Measurements from ENCODE around the gene SCUBE3. TPM values are rescaled to one million over a fixed set of nuclear protein-coding genes. Genes with fewer than 3 reads are reported as not detected.

SCUBE3 gene
- total RNA-seq, 3 donors from 2014 or later (not counting 1 experiment from before 2014, with no cell fraction given): 0.25 to 0.31 TPM; not detected in 1

DNA sequence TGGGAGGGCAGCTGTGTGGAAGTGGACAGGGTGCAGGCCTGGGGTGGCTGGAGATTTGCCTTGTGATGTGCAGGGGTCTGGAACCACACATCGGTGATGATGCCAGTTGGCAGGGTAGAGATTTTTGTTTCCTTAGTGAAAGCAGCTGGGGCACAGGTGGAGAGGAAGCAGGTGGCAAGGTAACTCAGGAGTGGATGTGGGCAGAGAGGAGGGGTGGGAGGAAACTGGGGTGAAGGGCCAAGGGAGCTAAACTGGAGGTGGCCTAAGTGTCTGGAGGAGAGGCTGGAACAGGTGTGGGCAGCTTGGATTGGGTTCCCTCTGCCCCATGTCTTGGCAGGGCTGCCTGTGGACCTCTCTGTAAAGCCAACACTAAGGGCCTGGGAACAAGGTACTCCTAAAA lies 4.7 kb upstream of the SCUBE3 start:
- H3K4me1 ChIP-seq (ENCODE audit: control insufficient read depth, insufficient read depth, low read length): peaks cover 8% of the 10 kb centered on the region
- Mint-ChIP-seq H3K4me1 (peaks cover 5 to 8% of the 10 kb centered on the region in 2 donors), H3K27me3 (ENCODE audit: low read depth in 2 of 2) (peaks cover 48 to 77% of the 10 kb centered on the region in 2 donors), H3K9me3 (no peaks in the 10 kb centered on the region), H3K27ac (no peak overlapping the region), H3K4me3 (no peak overlapping the region), H3K36me3 (no peaks in the 10 kb centered on the region)
- ATAC-seq (no peak), DNase-seq (no peak)
- H3K27me3 ChIP-seq (ENCODE audit: control insufficient read depth, insufficient read depth, low read length): peaks cover 15% of the 10 kb centered on the region
- intact Hi-C loops (cut with micrococcal nuclease): loop anchor here (10.0 kb wide), 1 partner anchor 744 kb away; the partner anchor contains the start of gene PACSIN1
- H3K4me3 ChIP-seq (ENCODE audit: low read length): no peak overlapping the region
- TF ChIP-seq, protein P1, sequence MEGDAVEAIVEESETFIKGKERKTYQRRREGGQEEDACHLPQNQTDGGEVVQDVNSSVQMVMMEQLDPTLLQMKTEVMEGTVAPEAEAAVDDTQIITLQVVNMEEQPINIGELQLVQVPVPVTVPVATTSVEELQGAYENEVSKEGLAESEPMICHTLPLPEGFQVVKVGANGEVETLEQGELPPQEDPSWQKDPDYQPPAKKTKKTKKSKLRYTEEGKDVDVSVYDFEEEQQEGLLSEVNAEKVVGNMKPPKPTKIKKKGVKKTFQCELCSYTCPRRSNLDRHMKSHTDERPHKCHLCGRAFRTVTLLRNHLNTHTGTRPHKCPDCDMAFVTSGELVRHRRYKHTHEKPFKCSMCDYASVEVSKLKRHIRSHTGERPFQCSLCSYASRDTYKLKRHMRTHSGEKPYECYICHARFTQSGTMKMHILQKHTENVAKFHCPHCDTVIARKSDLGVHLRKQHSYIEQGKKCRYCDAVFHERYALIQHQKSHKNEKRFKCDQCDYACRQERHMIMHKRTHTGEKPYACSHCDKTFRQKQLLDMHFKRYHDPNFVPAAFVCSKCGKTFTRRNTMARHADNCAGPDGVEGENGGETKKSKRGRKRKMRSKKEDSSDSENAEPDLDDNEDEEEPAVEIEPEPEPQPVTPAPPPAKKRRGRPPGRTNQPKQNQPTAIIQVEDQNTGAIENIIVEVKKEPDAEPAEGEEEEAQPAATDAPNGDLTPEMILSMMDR (IDR thresholded peaks at IDR 0.05): no peak
- H3K27ac ChIP-seq (ENCODE audit: low read length): no peak overlapping the region
- H3K9me3 ChIP-seq (ENCODE audit: control insufficient read depth, insufficient read depth, low read length): no peaks in the 10 kb centered on the region
- 3% methylated on average over 1 of the region's 1 CpG for whole genome bisulfite sequencing (ENCODE audit: insufficient coverage)
- no peaks in the 10 kb centered on the region for H3K36me3 ChIP-seq (ENCODE audit: control insufficient read depth, insufficient read depth, low read length)

- Mint-ChIP-seq H3K4me1 (peaks cover 5 to 8% of the 10 kb centered on the region in 2 donors), H3K27me3 (ENCODE audit: low read depth in 2 of 2) (peaks cover 43 to 73% of the 10 kb centered on the region in 2 donors), H3K9me3 (no peaks in the 10 kb centered on the region), H3K27ac (no peak overlapping the region), H3K36me3 (no peaks in the 10 kb centered on the region), H3K4me3 (no peak overlapping the region)
- Histone ChIP-seq H3K36me3 (ENCODE audit: control insufficient read depth, insufficient read depth, low read length) (no peaks in the 10 kb centered on the region), H3K4me3 (ENCODE audit: low read length) (no peak overlapping the region), H3K27me3 (ENCODE audit: control insufficient read depth, insufficient read depth, low read length) (peaks cover 20% of the 10 kb centered on the region), H3K9me3 (ENCODE audit: control insufficient read depth, insufficient read depth, low read length) (no peaks in the 10 kb centered on the region), H3K4me1 (ENCODE audit: control insufficient read depth, insufficient read depth, low read length) (peaks cover 13% of the 10 kb centered on the region), H3K27ac (ENCODE audit: low read length) (no peak overlapping the region)
- DNase-seq (no peak), ATAC-seq (no peak)
- WGBS (ENCODE audit: insufficient coverage): 78% methylated on average over 2 of the region's 2 CpGs
- TF ChIP-seq, protein P1 (IDR thresholded peaks at IDR 0.05): no peak
- intact Hi-C loops (cut with micrococcal nuclease): loop anchor here (10.0 kb wide), 1 partner anchor 745 kb away; the partner anchor contains the start of gene PACSIN1
Measured at GRCh38 chr6:35209622-35210247, 4.0 kb upstream of the SCUBE3 start.

- ATAC-seq: no peak
- Mint-ChIP-seq H3K9me3 (no peaks in the 10 kb centered on the region), H3K27ac (no peak overlapping the region), H3K36me3 (no peaks in the 10 kb centered on the region), H3K4me3 (peak overlapping the region; percentile 80), H3K27me3 (ENCODE audit: low read depth in 2 of 2) (peaks cover 59 to 78% of the 10 kb centered on the region in 2 donors), H3K4me1 (peaks cover 5 to 13% of the 10 kb centered on the region in 2 donors)
- intact Hi-C loops (cut with micrococcal nuclease): no loop called here
- no peaks in the 10 kb centered on the region for H3K36me3 ChIP-seq (ENCODE audit: control insufficient read depth, insufficient read depth, low read length)
- H3K4me3 ChIP-seq (ENCODE audit: low read length): no peak overlapping the region
- no peak overlapping the region for H3K27ac ChIP-seq (ENCODE audit: low read length)
- H3K9me3 ChIP-seq (ENCODE audit: control insufficient read depth, insufficient read depth, low read length): no peaks in the 10 kb centered on the region
- TF ChIP-seq, protein P1 (IDR thresholded peaks at IDR 0.05): no peak
- DNase-seq: no peak
- 21% methylated on average over 51 of the region's 51 CpGs for WGBS (ENCODE audit: insufficient coverage)
- peaks cover 13% of the 10 kb centered on the region for H3K4me1 ChIP-seq (ENCODE audit: control insufficient read depth, insufficient read depth, low read length)
- peaks cover 30% of the 10 kb centered on the region for H3K27me3 ChIP-seq (ENCODE audit: control insufficient read depth, insufficient read depth, low read length)
Measured at GRCh38 chr6:35213298-35213791, 411 bp upstream of the SCUBE3 start.

Data from natural killer cell (primary cell).